Cardiac muscle cell (in vitro differentiated cells and primary cell): ENCODE measurements around the gene KRT17. TPM values are rescaled to one million over a fixed set of nuclear protein-coding genes. Genes with fewer than 3 reads are reported as not detected.

Experiments used
- DNase-seq, 2 donors: peaks; one replicate each; pipeline versions ENCODE4 v3.0.0 to v3.0.0-alpha.2; 2010 to 2017; ENCODE audit warnings: low read depth in 1 of 2, low spot score in 1 of 2
- H3K27ac ChIP-seq: fragments of 200-600 bp; sonication (generic); 2 replicates; pipeline ENCODE4 v1.5.1; 2016
- H3K27me3 ChIP-seq: fragments of 200-600 bp; sonication (generic); 2 replicates; pipeline ENCODE4 v1.6.0; 2016; ENCODE audit warnings: control low read depth
- H3K36me3 ChIP-seq: fragments of 200-600 bp; sonication (generic); 2 replicates; pipeline ENCODE4 v1.5.1; 2016; ENCODE audit warnings: control low read depth
- H3K4me1 ChIP-seq: fragments of 200-600 bp; sonication (generic); 2 replicates; pipeline ENCODE4 v1.8.1; 2017; ENCODE audit warnings: low read depth, mild to moderate bottlenecking, mixed run types
- H3K4me3 ChIP-seq: fragments of 200-600 bp; sonication (generic); 2 replicates; pipeline ENCODE4 v1.5.1; 2016; ENCODE audit warnings: mild to moderate bottlenecking
- H3K9me3 ChIP-seq: fragments of 200-600 bp; sonication (generic); 2 replicates; pipeline ENCODE4 v1.5.1; 2017; ENCODE audit warnings: low read depth, mild to moderate bottlenecking, control low read depth
- CTCF ChIP-seq: IDR thresholded peaks from 2 replicates; pipeline ENCODE4 v1.5.1; 2012; ENCODE audit warnings: low read depth, mild to moderate bottlenecking, low read length
- polyA plus RNA-seq: library from polyadenylated mRNA; unstranded; fragments of >200 nt; fragmentation: Nextera tagmentation; extraction: Ambion mirVana; gene quantifications from 2 replicates; pipeline ENCODE4 v1.2.1, GENCODE V29; 2016
- total RNA-seq: library from RNA; depleted of rRNA; stranded (reverse); fragments of >200 nt; gene quantifications from 2 replicates; pipeline ENCODE4 v1.2.3, GENCODE V29; 2016

Gene KRT17
- total and polyA plus RNA-seq, 2 experiments from 2014 or later: 1.2 TPM; not detected in 1

- DNase-seq: peak in 1 of 2 donors; percentile 14
- Histone ChIP-seq H3K9me3 (no peaks in the 10 kb centered on the region), H3K4me1 (no peaks in the 10 kb centered on the region), H3K27ac (no peak overlapping the region), H3K4me3 (no peak overlapping the region), H3K27me3 (no peaks in the 10 kb centered on the region), H3K36me3 (no peaks in the 10 kb centered on the region)
- TF ChIP-seq CTCF: no peak
Measured at GRCh38 chr17:41633556-41634199, 9.3 kb upstream of the KRT17 start.

- Histone ChIP-seq H3K9me3 (no peaks in the 10 kb centered on the region), H3K27ac (no peak overlapping the region), H3K4me3 (no peak overlapping the region), H3K4me1 (no peaks in the 10 kb centered on the region), H3K27me3 (no peaks in the 10 kb centered on the region), H3K36me3 (no peaks in the 10 kb centered on the region)
- no peak for TF ChIP-seq CTCF
- no peak for DNase-seq
Measured at GRCh38 chr17:41632482-41633105, 8.2 kb upstream of the KRT17 start.

GRCh38 chr17:41631898-41632285, 7.5 kb upstream of the KRT17 start:
- Histone ChIP-seq H3K27me3 (no peaks in the 10 kb centered on the region), H3K36me3 (no peaks in the 10 kb centered on the region), H3K4me1 (no peaks in the 10 kb centered on the region), H3K4me3 (no peak overlapping the region), H3K27ac (no peak overlapping the region), H3K9me3 (no peaks in the 10 kb centered on the region)
- no peak for TF ChIP-seq CTCF
- DNase-seq: no peak

- no peaks in the 10 kb centered on the region for H3K27me3 ChIP-seq
- TF ChIP-seq CTCF: no peak
Measured at GRCh38 chr17:41631025-41631897, 6.9 kb upstream of the KRT17 start.

GRCh38 chr17:41629826-41630670, 5.7 kb upstream of the KRT17 start:
- H3K27me3 ChIP-seq: no peaks in the 10 kb centered on the region
- DNase-seq: no peak
- H3K9me3 ChIP-seq: no peaks in the 10 kb centered on the region
- no peaks in the 10 kb centered on the region for H3K36me3 ChIP-seq
- no peak for TF ChIP-seq CTCF
- H3K4me1 ChIP-seq: no peaks in the 10 kb centered on the region
- H3K27ac ChIP-seq: no peak overlapping the region
- H3K4me3 ChIP-seq: no peak overlapping the region

More at GRCh38 chr17:41631025-41631897, 6.9 kb upstream of the KRT17 start:
- no peak for DNase-seq
- H3K4me3 ChIP-seq: no peak overlapping the region
- no peak overlapping the region for H3K27ac ChIP-seq
- no peaks in the 10 kb centered on the region for H3K9me3 ChIP-seq
- H3K4me1 ChIP-seq: no peaks in the 10 kb centered on the region
- H3K36me3 ChIP-seq: no peaks in the 10 kb centered on the region
